K562 (cell line): ENCODE results near the gene MINDY4. TPM values are rescaled to one million over a fixed set of nuclear protein-coding genes. Genes with fewer than 3 reads are reported as not detected.

ENCODE experiments used
- FOXK1 ChIP-seq: sonication (generic); formaldehyde crosslinking; IDR thresholded peaks from 2 replicates; pipeline ENCODE4 v1.8.0; 2022; ENCODE audit warnings: missing genetic modification reagents, mild to moderate bottlenecking, borderline replicate concordance
- FOXP1 ChIP-seq: sonication (generic); formaldehyde crosslinking; IDR thresholded peaks from 2 replicates; pipeline ENCODE4 v1.8.0; 2022; ENCODE audit warnings: mild to moderate bottlenecking, missing genetic modification reagents
- GTF2E2 ChIP-seq: fragments of 200-800 bp; sonication (Bioruptor generic); IDR thresholded peaks from 2 replicates; pipeline ENCODE4 v1.6.1; 2016; ENCODE audit warnings: missing genetic modification characterization, missing compliant biosample characterization
- GTF2F1 ChIP-seq: IDR thresholded peaks from 2 replicates; pipeline ENCODE4 v1.6.1; 2011; ENCODE audit warnings: low read depth, low read length, improper control_type of control experiment
- POLR2AphosphoS2 ChIP-seq: IDR thresholded peaks from 2 replicates; pipeline ENCODE4 v1.6.1; 2012; ENCODE audit warnings: low read length, improper control_type of control experiment
- SREBF2 ChIP-seq: sonication (generic); formaldehyde crosslinking; IDR thresholded peaks from 2 replicates; pipeline ENCODE4 v1.4.0; 2020; ENCODE audit warnings: mild to moderate bottlenecking, missing genetic modification reagents
- SRF ChIP-seq, 2 experiments: fragments of 250-450, 450-650 bp in 1 of 2; sonication (Bioruptor Pico) in 1 of 2; sonication (generic) in 1 of 2; formaldehyde crosslinking; IDR thresholded peaks; 2 replicates each; pipeline versions ENCODE4 v1.5.0 to v1.5.1; 2020 to 2022; ENCODE audit warnings: mild to moderate bottlenecking in 1 of 2, missing genetic modification reagents in 1 of 2
- TAL1 ChIP-seq: fragments of 450-650 bp; IDR thresholded peaks from 2 replicates; pipeline ENCODE4 v1.6.1; 2016; ENCODE audit warnings: mild to moderate bottlenecking
- TCF3 ChIP-seq: sonication (generic); formaldehyde crosslinking; IDR thresholded peaks from 2 replicates; pipeline ENCODE4 v1.4.0; 2020; ENCODE audit warnings: mild to moderate bottlenecking, missing genetic modification reagents
- polyA plus RNA-seq, 8 experiments: library from polyadenylated mRNA; depleted of rRNA in 4 of 8; stranded (reverse) in 5 of 8; unstranded in 3 of 8; fragments of >200 nt; fragmentation: Nextera tagmentation in 2 of 8; fragmentation: Illumina TruSeq in 1 of 8; extraction: Ambion mirVana in 2 of 8; extraction: Trizol in 1 of 8; gene quantifications; 2 replicates each; pipeline versions ENCODE4 v1.2.1 to v1.2.3, GENCODE V29; 2011 to 2014; ENCODE audit warnings: inconsistent platforms in 1 of 8, missing spikeins in 1 of 8
- total RNA-seq, 7 experiments: library from RNA; depleted of rRNA in 6 of 7; stranded (reverse); fragments of >200 nt in 6 of 7; fragmentation: Illumina TruSeq in 2 of 7; extraction: Trizol in 2 of 7; gene quantifications; 2 replicates each; pipeline versions ENCODE4 v1.2.1 to v1.2.3, GENCODE V29; 2011 to 2021; ENCODE audit warnings: low replicate concordance in 1 of 7
- TF ChIP-seq, protein P1 (sequence below): fragments of 250-450 bp; sonication (Bioruptor Pico); IDR thresholded peaks from 2 replicates; pipeline ENCODE4 v1.5.0; 2020; ENCODE audit warnings: mild to moderate bottlenecking, borderline replicate concordance
- TF ChIP-seq, protein P2 (sequence below): fragments of 250-450 bp; sonication (Bioruptor Pico); IDR thresholded peaks from 2 replicates; pipeline ENCODE4 v1.8.0; 2022; ENCODE audit warnings: moderate library complexity, mild to moderate bottlenecking, inconsistent platforms
- TF ChIP-seq, protein P3 (sequence below): fragments of 450-650 bp; IDR thresholded peaks from 2 replicates; pipeline ENCODE4 v1.6.1; 2016; ENCODE audit warnings: low read depth
- TF ChIP-seq, protein P4 (sequence below): sonication (generic); formaldehyde crosslinking; IDR thresholded peaks from 2 replicates; pipeline ENCODE4 v1.8.1; 2023; ENCODE audit warnings: mild to moderate bottlenecking, missing genetic modification reagents

The MINDY4 gene
- total and polyA plus RNA-seq, 9 of the 15 experiments (the other 6 are each of a cell fraction or from before 2014, with no cell fraction given): 2.1 to 16.7 (median 11.0) TPM

GRCh38 chr7:30761214-30762156 lies 9.7 kb upstream of the MINDY4 start (continued):
- TF ChIP-seq POLR2AphosphoS2 (no peak), TCF3 (CRISPR knock-in tag) (peak; percentile 99), GTF2E2 (tag) (peak; percentile 91; the same call in 1 of the 2 replicates), FOXP1 (CRISPR knock-in tag) (no peak), GTF2F1 (no peak), SREBF2 (0 out of 2 replicates have a peak, but pooled peaks have one; percentile 49), FOXK1 (CRISPR knock-in tag) (peak; percentile 13; the same call in 1 of the 2 replicates), SRF (CRISPR knock-in tag; IDR thresholded peaks at IDR 0.05) (peak in 1 of 2 experiments; percentile 76; a peak in 1 of 4 replicates), TAL1 (peak; percentile 98)
- TF ChIP-seq, protein P1, sequence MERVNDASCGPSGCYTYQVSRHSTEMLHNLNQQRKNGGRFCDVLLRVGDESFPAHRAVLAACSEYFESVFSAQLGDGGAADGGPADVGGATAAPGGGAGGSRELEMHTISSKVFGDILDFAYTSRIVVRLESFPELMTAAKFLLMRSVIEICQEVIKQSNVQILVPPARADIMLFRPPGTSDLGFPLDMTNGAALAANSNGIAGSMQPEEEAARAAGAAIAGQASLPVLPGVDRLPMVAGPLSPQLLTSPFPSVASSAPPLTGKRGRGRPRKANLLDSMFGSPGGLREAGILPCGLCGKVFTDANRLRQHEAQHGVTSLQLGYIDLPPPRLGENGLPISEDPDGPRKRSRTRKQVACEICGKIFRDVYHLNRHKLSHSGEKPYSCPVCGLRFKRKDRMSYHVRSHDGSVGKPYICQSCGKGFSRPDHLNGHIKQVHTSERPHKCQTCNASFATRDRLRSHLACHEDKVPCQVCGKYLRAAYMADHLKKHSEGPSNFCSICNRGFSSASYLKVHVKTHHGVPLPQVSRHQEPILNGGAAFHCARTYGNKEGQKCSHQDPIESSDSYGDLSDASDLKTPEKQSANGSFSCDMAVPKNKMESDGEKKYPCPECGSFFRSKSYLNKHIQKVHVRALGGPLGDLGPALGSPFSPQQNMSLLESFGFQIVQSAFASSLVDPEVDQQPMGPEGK (CRISPR knock-in tag): no peak
- TF ChIP-seq, protein P2, sequence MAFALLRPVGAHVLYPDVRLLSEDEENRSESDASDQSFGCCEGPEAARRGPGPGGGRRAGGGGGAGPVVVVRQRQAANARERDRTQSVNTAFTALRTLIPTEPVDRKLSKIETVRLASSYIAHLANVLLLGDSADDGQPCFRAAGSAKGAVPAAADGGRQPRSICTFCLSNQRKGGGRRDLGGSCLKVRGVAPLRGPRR: no peak
- TF ChIP-seq, protein P3, sequence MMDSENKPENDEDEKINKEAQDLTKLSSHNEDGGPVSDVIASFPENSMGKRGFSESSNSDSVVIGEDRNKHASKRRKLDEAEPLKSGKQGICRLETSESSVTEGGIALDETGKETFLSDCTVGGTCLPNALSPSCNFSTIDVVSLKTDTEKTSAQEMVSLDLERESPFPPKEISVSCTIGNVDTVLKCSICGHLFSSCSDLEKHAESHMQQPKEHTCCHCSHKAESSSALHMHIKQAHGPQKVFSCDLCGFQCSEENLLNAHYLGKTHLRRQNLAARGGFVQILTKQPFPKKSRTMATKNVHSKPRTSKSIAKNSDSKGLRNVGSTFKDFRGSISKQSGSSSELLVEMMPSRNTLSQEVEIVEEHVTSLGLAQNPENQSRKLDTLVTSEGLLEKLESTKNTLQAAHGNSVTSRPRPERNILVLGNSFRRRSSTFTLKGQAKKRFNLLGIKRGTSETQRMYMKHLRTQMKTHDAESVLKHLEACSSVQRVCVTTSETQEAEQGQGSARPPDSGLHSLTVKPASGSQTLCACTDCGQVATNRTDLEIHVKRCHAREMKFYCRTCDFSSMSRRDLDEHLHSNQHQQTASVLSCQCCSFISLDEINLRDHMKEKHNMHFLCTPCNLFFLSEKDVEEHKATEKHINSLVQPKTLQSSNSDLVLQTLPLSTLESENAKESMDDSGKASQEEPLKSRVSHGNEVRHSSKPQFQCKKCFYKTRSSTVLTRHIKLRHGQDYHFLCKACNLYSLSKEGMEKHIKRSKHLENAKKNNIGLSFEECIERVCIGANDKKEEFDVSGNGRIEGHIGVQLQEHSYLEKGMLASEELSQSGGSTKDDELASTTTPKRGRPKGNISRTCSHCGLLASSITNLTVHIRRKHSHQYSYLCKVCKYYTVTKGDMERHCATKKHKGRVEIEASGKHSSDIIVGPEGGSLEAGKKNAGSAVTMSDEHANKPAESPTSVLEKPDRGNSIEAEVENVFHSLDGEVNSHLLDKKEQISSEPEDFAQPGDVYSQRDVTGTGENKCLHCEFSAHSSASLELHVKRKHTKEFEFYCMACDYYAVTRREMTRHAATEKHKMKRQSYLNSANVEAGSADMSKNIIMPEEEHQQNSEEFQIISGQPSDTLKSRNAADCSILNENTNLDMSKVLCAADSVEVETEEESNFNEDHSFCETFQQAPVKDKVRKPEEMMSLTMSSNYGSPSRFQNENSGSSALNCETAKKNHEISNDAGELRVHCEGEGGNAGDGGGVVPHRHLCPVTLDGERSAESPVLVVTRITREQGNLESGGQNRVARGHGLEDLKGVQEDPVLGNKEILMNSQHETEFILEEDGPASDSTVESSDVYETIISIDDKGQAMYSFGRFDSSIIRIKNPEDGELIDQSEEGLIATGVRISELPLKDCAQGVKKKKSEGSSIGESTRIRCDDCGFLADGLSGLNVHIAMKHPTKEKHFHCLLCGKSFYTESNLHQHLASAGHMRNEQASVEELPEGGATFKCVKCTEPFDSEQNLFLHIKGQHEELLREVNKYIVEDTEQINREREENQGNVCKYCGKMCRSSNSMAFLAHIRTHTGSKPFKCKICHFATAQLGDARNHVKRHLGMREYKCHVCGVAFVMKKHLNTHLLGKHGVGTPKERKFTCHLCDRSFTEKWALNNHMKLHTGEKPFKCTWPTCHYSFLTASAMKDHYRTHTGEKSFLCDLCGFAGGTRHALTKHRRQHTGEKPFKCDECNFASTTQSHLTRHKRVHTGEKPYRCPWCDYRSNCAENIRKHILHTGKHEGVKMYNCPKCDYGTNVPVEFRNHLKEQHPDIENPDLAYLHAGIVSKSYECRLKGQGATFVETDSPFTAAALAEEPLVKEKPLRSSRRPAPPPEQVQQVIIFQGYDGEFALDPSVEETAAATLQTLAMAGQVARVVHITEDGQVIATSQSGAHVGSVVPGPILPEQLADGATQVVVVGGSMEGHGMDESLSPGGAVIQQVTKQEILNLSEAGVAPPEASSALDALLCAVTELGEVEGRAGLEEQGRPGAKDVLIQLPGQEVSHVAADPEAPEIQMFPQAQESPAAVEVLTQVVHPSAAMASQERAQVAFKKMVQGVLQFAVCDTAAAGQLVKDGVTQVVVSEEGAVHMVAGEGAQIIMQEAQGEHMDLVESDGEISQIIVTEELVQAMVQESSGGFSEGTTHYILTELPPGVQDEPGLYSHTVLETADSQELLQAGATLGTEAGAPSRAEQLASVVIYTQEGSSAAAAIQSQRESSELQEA: no peak
- TF ChIP-seq, protein P4, sequence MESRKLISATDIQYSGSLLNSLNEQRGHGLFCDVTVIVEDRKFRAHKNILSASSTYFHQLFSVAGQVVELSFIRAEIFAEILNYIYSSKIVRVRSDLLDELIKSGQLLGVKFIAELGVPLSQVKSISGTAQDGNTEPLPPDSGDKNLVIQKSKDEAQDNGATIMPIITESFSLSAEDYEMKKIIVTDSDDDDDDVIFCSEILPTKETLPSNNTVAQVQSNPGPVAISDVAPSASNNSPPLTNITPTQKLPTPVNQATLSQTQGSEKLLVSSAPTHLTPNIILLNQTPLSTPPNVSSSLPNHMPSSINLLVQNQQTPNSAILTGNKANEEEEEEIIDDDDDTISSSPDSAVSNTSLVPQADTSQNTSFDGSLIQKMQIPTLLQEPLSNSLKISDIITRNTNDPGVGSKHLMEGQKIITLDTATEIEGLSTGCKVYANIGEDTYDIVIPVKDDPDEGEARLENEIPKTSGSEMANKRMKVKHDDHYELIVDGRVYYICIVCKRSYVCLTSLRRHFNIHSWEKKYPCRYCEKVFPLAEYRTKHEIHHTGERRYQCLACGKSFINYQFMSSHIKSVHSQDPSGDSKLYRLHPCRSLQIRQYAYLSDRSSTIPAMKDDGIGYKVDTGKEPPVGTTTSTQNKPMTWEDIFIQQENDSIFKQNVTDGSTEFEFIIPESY (CRISPR knock-in tag): peak; percentile 45; the same call in 1 of the 2 replicates
